Measurements from ENCODE around the gene LRRC43.

The LRRC43 gene

GRCh38 chr12:122216445-122216844, 33.5 kb downstream of the LRRC43 start:
- no peak for DNase-seq (ENCODE audit: low read depth in 2 of 2)

GRCh38 chr12:122225683-122226365, 42.9 kb downstream of the LRRC43 start, which contains the start of gene DIABLO:
TSS of gene DIABLO (minus strand) at chr12:122226052. CDS start at chr12:122226014, 38 bp downstream.
- peak; percentile 99 to 100 for DNase-seq (ENCODE audit: low read depth in 2 of 2)

- no peak for DNase-seq (ENCODE audit: low read depth in 2 of 2)
Measured at GRCh38 chr12:122226366-122227125, 43.6 kb downstream of the LRRC43 start.

- DNase-seq (ENCODE audit: low read depth in 2 of 2) = no peak
Measured at GRCh38 chr12:122227341-122227740, 44.4 kb downstream of the LRRC43 start.

- no peak for DNase-seq (ENCODE audit: low read depth in 2 of 2)
Measured at GRCh38 chr12:122228092-122228491, 45.2 kb downstream of the LRRC43 start.

- no peak for DNase-seq (ENCODE audit: low read depth in 2 of 2)
Measured at GRCh38 chr12:122230798-122231197, 47.9 kb downstream of the LRRC43 start.

- DNase-seq (ENCODE audit: low read depth in 2 of 2) = no peak
Measured at GRCh38 chr12:122232691-122233090, 49.8 kb downstream of the LRRC43 start.

GRCh38 chr12:122235741-122236140, 52.8 kb downstream of the LRRC43 start:
- DNase-seq (ENCODE audit: low read depth in 2 of 2) = no peak

- no peak for DNase-seq (ENCODE audit: low read depth in 2 of 2)
Measured at GRCh38 chr12:122238861-122239260, 55.9 kb downstream of the LRRC43 start.

- no peak for DNase-seq (ENCODE audit: low read depth in 2 of 2)
Measured at GRCh38 chr12:122243965-122244364, 61.0 kb downstream of the LRRC43 start.

GRCh38 chr12:122244565-122245371, 61.8 kb downstream of the LRRC43 start:
- no peak for DNase-seq (ENCODE audit: low read depth in 2 of 2)

GRCh38 chr12:122245553-122245952, 62.6 kb downstream of the LRRC43 start:
- DNase-seq (ENCODE audit: low read depth in 2 of 2) = no peak

GRCh38 chr12:122250047-122250446, 67.1 kb downstream of the LRRC43 start:
- DNase-seq (ENCODE audit: low read depth in 2 of 2) = no peak

- no peak for DNase-seq (ENCODE audit: low read depth in 2 of 2)
Measured at GRCh38 chr12:122250536-122250935, 67.6 kb downstream of the LRRC43 start.
